ENCODE measurements around the gene BCLAF3.

DNA sequence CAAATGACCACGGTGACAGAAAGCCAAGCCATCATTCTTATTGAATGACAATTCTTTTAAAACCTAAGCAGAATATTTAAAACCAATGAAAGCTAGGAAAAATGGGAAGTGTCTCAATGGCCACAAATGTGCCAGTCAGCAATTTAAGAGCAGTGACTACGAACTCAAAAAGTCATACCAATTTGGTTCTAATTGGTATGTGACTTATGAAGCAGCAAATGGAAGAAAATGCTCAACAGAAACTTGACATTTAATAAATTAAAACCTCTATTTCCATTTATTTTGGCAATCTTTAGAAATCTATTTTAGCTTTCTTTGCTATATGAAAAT, 25.7 kb upstream of the BCLAF3 start:
- TF ChIP-seq POLR2A (IDR thresholded peaks at IDR 0.05; ENCODE audit: low read depth): no peak
- TF ChIP-seq, protein P1, sequence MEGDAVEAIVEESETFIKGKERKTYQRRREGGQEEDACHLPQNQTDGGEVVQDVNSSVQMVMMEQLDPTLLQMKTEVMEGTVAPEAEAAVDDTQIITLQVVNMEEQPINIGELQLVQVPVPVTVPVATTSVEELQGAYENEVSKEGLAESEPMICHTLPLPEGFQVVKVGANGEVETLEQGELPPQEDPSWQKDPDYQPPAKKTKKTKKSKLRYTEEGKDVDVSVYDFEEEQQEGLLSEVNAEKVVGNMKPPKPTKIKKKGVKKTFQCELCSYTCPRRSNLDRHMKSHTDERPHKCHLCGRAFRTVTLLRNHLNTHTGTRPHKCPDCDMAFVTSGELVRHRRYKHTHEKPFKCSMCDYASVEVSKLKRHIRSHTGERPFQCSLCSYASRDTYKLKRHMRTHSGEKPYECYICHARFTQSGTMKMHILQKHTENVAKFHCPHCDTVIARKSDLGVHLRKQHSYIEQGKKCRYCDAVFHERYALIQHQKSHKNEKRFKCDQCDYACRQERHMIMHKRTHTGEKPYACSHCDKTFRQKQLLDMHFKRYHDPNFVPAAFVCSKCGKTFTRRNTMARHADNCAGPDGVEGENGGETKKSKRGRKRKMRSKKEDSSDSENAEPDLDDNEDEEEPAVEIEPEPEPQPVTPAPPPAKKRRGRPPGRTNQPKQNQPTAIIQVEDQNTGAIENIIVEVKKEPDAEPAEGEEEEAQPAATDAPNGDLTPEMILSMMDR (IDR thresholded peaks at IDR 0.05): no peak
- no peak for TF ChIP-seq EP300 (IDR thresholded peaks at IDR 0.05)
- TF ChIP-seq POLR2AphosphoS5 (IDR thresholded peaks at IDR 0.05): no peak
